Astrocyte (in vitro differentiated cells and primary cell): ENCODE results near the gene SLC37A4. TPM values are rescaled to one million over a fixed set of nuclear protein-coding genes. Genes with fewer than 3 reads are reported as not detected.

Experiments
- DNase-seq: peaks from one replicate; pipeline ENCODE4 v3.0.0-alpha.2; 2010; ENCODE audit warnings: low read depth
- FAIRE-seq: peaks from 2 replicates; lab custom pipeline; 2011; peaks lifted over from hg19 to GRCh38; lab: Jason Lieb, UNC
- H2AFZ ChIP-seq: 2 replicates; pipeline ENCODE4 v1.6.0; 2012; ENCODE audit warnings: low read depth, low read length, inconsistent platforms
- H3K27ac ChIP-seq: 2 replicates; pipeline ENCODE4 v1.5.1; 2011; ENCODE audit warnings: low read depth, low read length, inconsistent platforms
- H3K27me3 ChIP-seq: 2 replicates; pipeline ENCODE4 v1.6.0; 2011; ENCODE audit warnings: low read length, inconsistent platforms; ENCODE audit not compliant: insufficient read depth
- H3K36me3 ChIP-seq: 2 replicates; pipeline ENCODE4 v1.5.1; 2011; ENCODE audit warnings: low read length, inconsistent platforms; ENCODE audit not compliant: insufficient read depth
- H3K4me1 ChIP-seq: 2 replicates; pipeline ENCODE4 v1.5.1; 2011; ENCODE audit warnings: low read length, inconsistent platforms; ENCODE audit not compliant: insufficient read depth
- H3K4me2 ChIP-seq: 2 replicates; pipeline ENCODE4 v1.6.0; 2012; ENCODE audit warnings: low read length, inconsistent platforms
- H3K4me3 ChIP-seq: 2 replicates; pipeline ENCODE4 v1.5.1; 2011; ENCODE audit warnings: low read depth, mild to moderate bottlenecking, low read length, inconsistent platforms; ENCODE audit not compliant: insufficient read depth
- H3K79me2 ChIP-seq: 2 replicates; pipeline ENCODE4 v1.6.0; 2012; ENCODE audit warnings: mild to moderate bottlenecking, low read length, inconsistent platforms; ENCODE audit not compliant: insufficient read depth
- H3K9ac ChIP-seq: 2 replicates; pipeline ENCODE4 v1.6.0; 2012; ENCODE audit warnings: mild to moderate bottlenecking, low read length, inconsistent platforms
- H3K9me3 ChIP-seq: 2 replicates; pipeline ENCODE4 v1.5.1; 2012; ENCODE audit warnings: low read depth, mild to moderate bottlenecking, low read length, inconsistent platforms; ENCODE audit not compliant: insufficient read depth
- H4K20me1 ChIP-seq: 2 replicates; pipeline ENCODE4 v1.6.0; 2012; ENCODE audit warnings: low read length, inconsistent platforms; ENCODE audit not compliant: insufficient read depth
- H3K27ac Mint-ChIP-seq: one replicate; pipeline ENCODE4 v1.8.0; 2021; ENCODE audit warnings: mild to moderate bottlenecking, mixed read lengths; ENCODE audit not compliant: unreplicated experiment
- H3K27me3 Mint-ChIP-seq: one replicate; pipeline ENCODE4 v1.8.0; 2021; ENCODE audit warnings: low read depth, mixed read lengths; ENCODE audit not compliant: unreplicated experiment
- H3K36me3 Mint-ChIP-seq: one replicate; pipeline ENCODE4 v1.8.0; 2021; ENCODE audit warnings: low read depth, mixed read lengths; ENCODE audit not compliant: unreplicated experiment
- H3K4me1 Mint-ChIP-seq: one replicate; pipeline ENCODE4 v1.8.0; 2021; ENCODE audit warnings: low read depth, mixed read lengths; ENCODE audit not compliant: unreplicated experiment
- H3K4me3 Mint-ChIP-seq: one replicate; pipeline ENCODE4 v1.8.0; 2021; ENCODE audit warnings: mild to moderate bottlenecking, moderate library complexity, mixed read lengths; ENCODE audit not compliant: unreplicated experiment
- H3K9me3 Mint-ChIP-seq: one replicate; pipeline ENCODE4 v1.8.0; 2021; ENCODE audit warnings: mild to moderate bottlenecking, mixed read lengths; ENCODE audit not compliant: unreplicated experiment
- EZH2 ChIP-seq: IDR thresholded peaks from 2 replicates; pipeline ENCODE4 v1.6.1; 2012; ENCODE audit warnings: mild to moderate bottlenecking, low read length, inconsistent platforms; ENCODE audit not compliant: insufficient read depth
- total RNA-seq: library from RNA; stranded (reverse); gene quantifications from 2 replicates; pipeline ENCODE4 v1.2.1, GENCODE V29; 2021
- TF ChIP-seq, protein P1 (sequence below): IDR thresholded peaks from 2 replicates; pipeline ENCODE4 v1.5.1; 2011; ENCODE audit warnings: low read depth, mild to moderate bottlenecking, inconsistent platforms, low read length, moderate library complexity; ENCODE audit not compliant: insufficient read depth

SLC37A4 gene
- total RNA-seq, 1 donor from 2014 or later: 8.7 TPM

DNA sequence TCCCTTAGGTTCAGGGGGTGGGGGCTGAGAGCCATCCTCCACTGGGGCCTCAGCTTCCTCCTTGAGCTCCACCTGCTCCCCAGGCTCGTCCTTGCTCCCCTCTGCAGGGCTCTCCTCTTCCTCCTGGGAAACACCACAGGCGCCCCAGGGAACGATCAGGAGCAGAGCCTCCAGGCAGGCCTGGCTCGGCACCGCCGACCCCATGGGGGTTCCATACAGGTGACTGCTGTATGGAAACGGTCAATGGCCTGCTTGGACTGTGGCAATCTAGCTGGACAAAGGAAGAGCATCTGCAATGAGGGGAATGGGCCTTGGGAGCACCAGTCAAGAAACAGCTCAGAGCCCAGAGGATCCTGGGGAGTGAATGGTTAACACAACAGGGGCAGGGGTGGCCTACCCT is 18.4 kb upstream of the SLC37A4 start:
- Histone ChIP-seq H3K9ac (no peak overlapping the region), H3K4me1 (no peaks in the 10 kb centered on the region), H4K20me1 (peaks cover 89% of the 10 kb centered on the region), H3K27me3 (no peaks in the 10 kb centered on the region), H2AFZ (no peak overlapping the region), H3K36me3 (peaks cover 64% of the 10 kb centered on the region), H3K4me2 (no peak overlapping the region), H3K4me3 (no peak overlapping the region), H3K79me2 (peaks cover 13% of the 10 kb centered on the region), H3K27ac (no peak overlapping the region), H3K9me3 (no peaks in the 10 kb centered on the region)
- Mint-ChIP-seq H3K4me1 (no peaks in the 10 kb centered on the region), H3K4me3 (no peak overlapping the region), H3K27me3 (no peaks in the 10 kb centered on the region), H3K27ac (no peak overlapping the region), H3K9me3 (no peaks in the 10 kb centered on the region), H3K36me3 (peaks cover 45% of the 10 kb centered on the region)
- TF ChIP-seq, protein P1, sequence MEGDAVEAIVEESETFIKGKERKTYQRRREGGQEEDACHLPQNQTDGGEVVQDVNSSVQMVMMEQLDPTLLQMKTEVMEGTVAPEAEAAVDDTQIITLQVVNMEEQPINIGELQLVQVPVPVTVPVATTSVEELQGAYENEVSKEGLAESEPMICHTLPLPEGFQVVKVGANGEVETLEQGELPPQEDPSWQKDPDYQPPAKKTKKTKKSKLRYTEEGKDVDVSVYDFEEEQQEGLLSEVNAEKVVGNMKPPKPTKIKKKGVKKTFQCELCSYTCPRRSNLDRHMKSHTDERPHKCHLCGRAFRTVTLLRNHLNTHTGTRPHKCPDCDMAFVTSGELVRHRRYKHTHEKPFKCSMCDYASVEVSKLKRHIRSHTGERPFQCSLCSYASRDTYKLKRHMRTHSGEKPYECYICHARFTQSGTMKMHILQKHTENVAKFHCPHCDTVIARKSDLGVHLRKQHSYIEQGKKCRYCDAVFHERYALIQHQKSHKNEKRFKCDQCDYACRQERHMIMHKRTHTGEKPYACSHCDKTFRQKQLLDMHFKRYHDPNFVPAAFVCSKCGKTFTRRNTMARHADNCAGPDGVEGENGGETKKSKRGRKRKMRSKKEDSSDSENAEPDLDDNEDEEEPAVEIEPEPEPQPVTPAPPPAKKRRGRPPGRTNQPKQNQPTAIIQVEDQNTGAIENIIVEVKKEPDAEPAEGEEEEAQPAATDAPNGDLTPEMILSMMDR: no peak
- no peak for TF ChIP-seq EZH2
- FAIRE-seq (no peak), DNase-seq (no peak)

DNA sequence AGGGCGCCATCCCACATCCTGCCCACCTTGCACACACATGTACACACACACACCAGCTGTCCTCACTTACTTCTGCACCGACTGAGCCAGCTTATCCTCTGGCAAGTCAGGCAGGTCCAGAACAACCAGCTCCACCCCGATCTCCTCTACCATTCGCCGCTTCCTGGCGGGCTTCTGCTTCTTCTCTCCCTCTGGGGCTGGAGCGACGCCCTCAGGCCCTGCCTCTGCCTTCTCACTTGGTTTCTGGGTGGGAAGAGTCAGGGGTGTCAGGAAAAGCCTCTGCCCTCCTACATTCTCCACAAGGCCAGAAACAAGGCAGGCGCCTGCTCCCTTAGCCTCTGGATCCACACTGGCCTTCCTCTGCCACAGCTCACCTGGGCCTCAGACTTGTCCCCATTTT is 18.0 kb upstream of the SLC37A4 start:
- Mint-ChIP-seq H3K27me3 (no peaks in the 10 kb centered on the region), H3K4me1 (no peaks in the 10 kb centered on the region), H3K9me3 (no peaks in the 10 kb centered on the region), H3K4me3 (no peak overlapping the region), H3K36me3 (peaks cover 42% of the 10 kb centered on the region), H3K27ac (no peak overlapping the region)
- Histone ChIP-seq H3K27ac (no peak overlapping the region), H2AFZ (no peak overlapping the region), H3K9ac (no peak overlapping the region), H4K20me1 (peaks cover 85% of the 10 kb centered on the region), H3K4me2 (no peak overlapping the region), H3K36me3 (peaks cover 59% of the 10 kb centered on the region), H3K27me3 (no peaks in the 10 kb centered on the region), H3K4me3 (no peak overlapping the region), H3K9me3 (no peaks in the 10 kb centered on the region), H3K79me2 (peaks cover 9% of the 10 kb centered on the region), H3K4me1 (no peaks in the 10 kb centered on the region)
- DNase-seq (no peak), FAIRE-seq (no peak)
- TF ChIP-seq EZH2: no peak
- TF ChIP-seq, protein P1: no peak

DNA sequence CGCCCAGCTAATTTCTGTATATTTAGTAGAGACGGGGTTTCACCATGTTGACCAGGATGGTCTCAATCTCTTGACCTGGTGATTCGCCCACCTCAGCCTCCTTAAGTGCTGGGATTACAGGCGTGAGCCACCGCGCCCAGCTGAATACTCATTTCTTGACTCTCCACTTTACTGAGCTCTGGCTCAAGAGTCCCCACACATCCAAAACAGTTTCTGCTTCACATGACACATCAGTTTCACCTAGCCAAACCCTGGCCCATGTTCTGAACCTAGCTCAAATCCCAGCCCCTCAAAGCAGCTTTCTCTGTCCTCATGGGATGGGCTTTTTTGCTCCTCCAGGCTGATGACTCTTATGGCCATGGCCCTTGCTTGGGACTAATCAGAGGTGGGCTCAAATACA is 16.5 kb upstream of the SLC37A4 start:
- Histone ChIP-seq H3K9me3 (no peaks in the 10 kb centered on the region), H3K4me1 (no peaks in the 10 kb centered on the region), H3K4me2 (no peak overlapping the region), H4K20me1 (peaks cover 70% of the 10 kb centered on the region), H3K27me3 (no peaks in the 10 kb centered on the region), H2AFZ (no peak overlapping the region), H3K36me3 (peaks cover 46% of the 10 kb centered on the region), H3K27ac (no peak overlapping the region), H3K4me3 (no peak overlapping the region), H3K9ac (no peak overlapping the region), H3K79me2 (peaks cover 4% of the 10 kb centered on the region)
- Mint-ChIP-seq H3K9me3 (no peaks in the 10 kb centered on the region), H3K27me3 (no peaks in the 10 kb centered on the region), H3K36me3 (peaks cover 35% of the 10 kb centered on the region), H3K27ac (no peak overlapping the region), H3K4me1 (no peaks in the 10 kb centered on the region), H3K4me3 (no peak overlapping the region)
- FAIRE-seq (no peak), DNase-seq (no peak)
- no peak for TF ChIP-seq EZH2
- TF ChIP-seq, protein P1: no peak
